ENCODE measurements around the gene DBT.

The DBT gene

GRCh38 chr1:100184536-100184935, 65.1 kb downstream of the DBT start:
- no peak for DNase-seq

- DNase-seq, result no peak
Measured at GRCh38 chr1:100183370-100183769, 66.3 kb downstream of the DBT start.

GRCh38 chr1:100178091-100178490, 71.5 kb downstream of the DBT start, which contains the start of gene LRRC39:
Gene LRRC39 (minus strand): TSS chr1:100178256. CDS start chr1:100168516, 9,740 bp downstream.
- no peak for DNase-seq

DNA sequence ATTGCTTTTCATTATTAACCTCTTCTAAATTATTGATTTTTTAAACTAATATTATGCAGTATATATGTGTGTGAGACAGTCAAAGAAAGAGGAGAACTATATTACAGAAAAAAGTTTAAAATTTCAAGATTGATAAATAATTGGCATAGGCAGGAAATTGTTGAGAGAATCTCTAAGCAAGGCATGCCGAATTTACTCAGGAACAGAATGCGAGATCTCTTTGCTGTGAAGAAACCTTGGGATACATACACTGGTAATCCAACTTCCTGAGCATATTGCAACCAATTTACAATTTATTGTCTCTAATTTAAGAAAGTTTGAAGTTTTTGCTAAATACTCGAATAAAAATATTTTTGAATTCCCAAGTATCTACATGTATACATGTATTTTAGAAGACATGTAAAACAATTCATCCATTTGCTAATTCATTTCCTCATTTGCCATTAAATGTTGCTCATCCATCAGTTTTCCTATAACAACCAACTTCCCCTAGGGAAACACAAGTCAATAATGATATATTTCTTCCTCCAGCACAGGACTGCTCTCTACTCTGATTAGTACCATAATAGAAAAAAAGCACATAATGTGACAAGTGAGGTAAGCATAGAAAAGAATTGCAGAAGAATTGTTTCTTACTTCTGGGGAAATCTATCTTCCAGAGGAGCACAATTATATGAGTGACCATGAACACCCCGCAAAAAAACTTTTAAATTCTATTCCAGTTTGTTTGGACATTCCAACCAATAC, 72.2 kb downstream of the DBT start:
- DNase-seq, result no peak

DNA sequence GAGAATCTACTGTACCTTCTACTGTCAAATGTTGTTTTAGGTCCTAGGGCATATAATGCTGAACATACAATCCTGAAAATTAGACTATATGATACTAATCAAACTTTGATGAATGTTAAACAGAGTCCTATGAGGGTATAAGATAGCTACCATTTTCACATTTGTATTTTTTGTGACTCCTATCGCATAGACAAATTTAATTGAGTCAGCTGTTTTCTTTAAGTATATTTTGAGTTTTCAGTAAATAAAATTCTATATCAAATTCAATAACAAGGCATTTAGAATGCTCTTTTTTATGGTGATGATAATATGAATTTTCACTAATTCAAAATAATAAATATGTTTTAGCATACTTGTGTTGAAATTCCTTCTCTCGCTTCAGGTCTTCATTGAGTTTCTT, 81.6 kb downstream of the DBT start:
- no peak for DNase-seq

GRCh38 chr1:100164702-100165101, 84.9 kb downstream of the DBT start:
- DNase-seq, result no peak

GRCh38 chr1:100164216-100164615, 85.4 kb downstream of the DBT start:
- no peak for DNase-seq

DNA sequence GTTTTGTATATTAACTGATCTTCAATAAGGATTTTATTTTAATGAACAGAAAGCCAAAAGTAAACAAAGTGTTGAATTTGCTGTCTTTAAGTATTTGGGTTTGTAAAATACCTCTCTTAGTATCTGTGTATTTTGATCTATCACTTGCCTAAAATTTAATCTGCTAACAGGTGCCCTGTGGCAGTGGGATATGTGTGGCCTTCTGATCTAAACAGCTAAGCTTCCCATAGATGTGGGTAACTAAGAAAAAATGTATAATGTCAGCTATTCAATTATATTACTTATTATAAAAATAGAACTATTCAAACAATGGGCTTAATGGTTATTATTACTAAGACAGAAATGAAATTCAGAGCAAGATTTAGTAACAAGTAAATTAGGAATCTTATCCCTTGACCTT, 86.8 kb downstream of the DBT start:
- no peak for DNase-seq

DNA sequence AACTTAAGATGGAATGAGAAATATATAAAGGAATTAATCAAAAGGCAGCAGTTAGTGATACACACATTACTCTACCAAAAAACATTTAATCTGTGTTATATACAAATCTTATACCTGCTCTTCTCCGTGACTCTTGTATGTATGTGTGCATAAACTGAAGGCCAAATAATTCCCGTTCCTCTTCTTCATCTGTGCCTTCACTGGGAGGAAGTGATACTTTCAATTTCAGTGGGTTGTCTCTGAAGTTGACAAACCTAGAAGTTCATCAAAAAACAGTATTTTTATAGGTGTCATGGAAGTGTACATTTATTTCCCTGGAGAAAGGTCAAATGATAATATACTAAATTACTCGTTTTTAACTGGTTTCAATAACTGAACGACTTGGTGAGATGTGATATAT, 97.4 kb downstream of the DBT start:
- DNase-seq, result no peak

DNA sequence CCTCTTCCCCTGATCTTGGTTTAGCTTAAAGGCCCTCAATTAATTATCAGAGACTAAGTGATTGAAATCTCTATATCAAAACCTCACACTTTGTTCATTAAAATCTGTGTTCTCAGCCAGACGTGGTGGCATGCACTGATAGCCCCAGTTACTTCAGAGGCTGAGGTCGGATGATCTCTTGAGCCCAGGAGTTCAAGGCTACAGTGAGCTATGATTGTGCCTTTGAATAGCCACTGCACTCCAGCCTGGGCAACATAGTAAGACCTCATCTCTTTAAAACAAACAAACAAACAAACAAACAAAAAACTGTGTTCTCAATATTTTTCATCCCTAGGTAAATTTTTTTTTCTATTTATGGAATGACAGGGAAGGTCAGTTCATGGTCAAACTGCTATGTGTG, 98.0 kb downstream of the DBT start:
- DNase-seq, result no peak

GRCh38 chr1:100147875-100148274, 101.8 kb downstream of the DBT start:
- no peak for DNase-seq

- DNase-seq, result no peak
Measured at GRCh38 chr1:100146958-100147357, 102.7 kb downstream of the DBT start.

DNA sequence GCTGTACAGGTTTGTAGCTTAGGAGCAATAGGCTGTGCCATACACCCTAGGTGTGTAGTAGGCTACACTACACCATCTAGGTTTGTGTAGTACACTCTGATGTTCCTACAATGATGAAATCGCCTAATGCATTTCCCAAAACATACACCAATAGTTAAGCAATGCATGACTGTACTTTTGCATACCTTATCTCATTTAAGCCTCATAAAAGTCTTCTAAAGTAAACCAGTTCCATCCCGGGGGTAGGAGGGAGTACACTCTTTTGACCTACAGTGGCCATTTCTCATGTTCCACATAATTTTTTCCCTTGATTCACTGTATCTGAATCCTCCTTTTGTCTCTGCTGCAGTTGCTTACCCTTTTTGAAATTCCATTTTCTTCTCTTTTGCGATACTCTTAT, 104.5 kb downstream of the DBT start:
- no peak for DNase-seq

GRCh38 chr1:100142343-100142742, 107.3 kb downstream of the DBT start:
- no peak for DNase-seq

GRCh38 chr1:100141192-100141591, 108.4 kb downstream of the DBT start:
- DNase-seq, result no peak

GRCh38 chr1:100137602-100138001, 112.0 kb downstream of the DBT start:
- DNase-seq, result no peak

All from stimulated activated CD8-positive, alpha-beta memory T cell treated with anti-CD3 and anti-CD28 coated beads, Interleukin-4, amount 100 ng/mL, for 48 hours (primary cell).